AG04449 (cell line): Measurements from ENCODE around the gene STING1.
"Not testable (repeated sequence)": the region's sequence is repeated elsewhere in the genome, so short reads cannot be mapped to it uniquely, and the experiment has no call there.

Experiments used
- CTCF ChIA-PET: fragments of 350-600 bp; formaldehyde crosslinking; extraction: SDS; loops from one replicate; lab custom pipeline; 2021; ENCODE audit warnings: antibody characterized with exemption; lab: Yijun Ruan, JAX
- POLR2A ChIA-PET: fragments of 400-600, 350-600 bp; formaldehyde crosslinking; extraction: SDS; loops from one replicate; lab custom pipeline; 2020; ENCODE audit warnings: antibody characterized with exemption, inconsistent platforms; lab: Yijun Ruan, JAX
- DNase-seq: peaks from one replicate; pipeline ENCODE4 v3.0.0-alpha.2; 2010; ENCODE audit warnings: low read depth, low spot score
- H3K4me3 ChIP-seq: 2 replicates; pipeline ENCODE4 v1.5.1; 2011; ENCODE audit warnings: low read depth, mild to moderate bottlenecking, control low read depth, low read length
- TF ChIP-seq, protein P1 (sequence below): IDR thresholded peaks from one replicate; pipeline ENCODE4 v1.5.1; 2011; ENCODE audit warnings: mild to moderate bottlenecking, moderate library complexity, low read length, control low read depth, inconsistent platforms; ENCODE audit not compliant: insufficient read depth; ENCODE audit errors: missing control alignments

Gene STING1

GRCh38 chr5:139513852-139514485, 31.4 kb upstream of the STING1 start:
- ChIA-PET CTCF (interaction anchor here (0.6 to 14.1 kb wide), 25 partner anchors 9 to 176 kb away, joined by 3 to 730 read pairs (median 4); partner anchors contain the start of genes DNAJC18 and STING1), POLR2A (interaction anchor here (0.7 to 0.8 kb wide), 2 partner anchors 31 to 91 kb away, joined by 3 to 4 read pairs; partner anchors contain the start of gene STING1)
- no peak overlapping the region for H3K4me3 ChIP-seq
- TF ChIP-seq, protein P1, sequence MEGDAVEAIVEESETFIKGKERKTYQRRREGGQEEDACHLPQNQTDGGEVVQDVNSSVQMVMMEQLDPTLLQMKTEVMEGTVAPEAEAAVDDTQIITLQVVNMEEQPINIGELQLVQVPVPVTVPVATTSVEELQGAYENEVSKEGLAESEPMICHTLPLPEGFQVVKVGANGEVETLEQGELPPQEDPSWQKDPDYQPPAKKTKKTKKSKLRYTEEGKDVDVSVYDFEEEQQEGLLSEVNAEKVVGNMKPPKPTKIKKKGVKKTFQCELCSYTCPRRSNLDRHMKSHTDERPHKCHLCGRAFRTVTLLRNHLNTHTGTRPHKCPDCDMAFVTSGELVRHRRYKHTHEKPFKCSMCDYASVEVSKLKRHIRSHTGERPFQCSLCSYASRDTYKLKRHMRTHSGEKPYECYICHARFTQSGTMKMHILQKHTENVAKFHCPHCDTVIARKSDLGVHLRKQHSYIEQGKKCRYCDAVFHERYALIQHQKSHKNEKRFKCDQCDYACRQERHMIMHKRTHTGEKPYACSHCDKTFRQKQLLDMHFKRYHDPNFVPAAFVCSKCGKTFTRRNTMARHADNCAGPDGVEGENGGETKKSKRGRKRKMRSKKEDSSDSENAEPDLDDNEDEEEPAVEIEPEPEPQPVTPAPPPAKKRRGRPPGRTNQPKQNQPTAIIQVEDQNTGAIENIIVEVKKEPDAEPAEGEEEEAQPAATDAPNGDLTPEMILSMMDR: no peak
- DNase-seq: no peak

DNA sequence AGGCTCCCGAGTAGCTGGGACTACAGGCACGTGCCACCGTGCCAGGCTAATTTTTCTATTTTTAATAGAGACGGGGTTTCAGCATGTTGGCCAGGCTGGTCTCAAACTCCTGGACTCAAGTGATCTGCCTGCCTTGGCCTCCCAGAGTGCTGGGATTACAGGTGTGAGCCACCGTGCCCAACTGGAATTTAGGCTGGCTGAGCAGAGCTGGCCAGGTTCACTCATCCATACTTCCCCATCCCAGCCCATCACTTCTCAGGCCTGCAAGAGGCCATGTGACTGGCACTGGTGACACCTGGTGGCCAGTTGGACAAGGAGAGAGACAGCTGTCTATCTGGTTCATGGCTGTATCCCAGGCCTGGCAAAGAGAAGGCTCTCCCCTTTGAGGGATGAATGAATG, 30.9 kb upstream of the STING1 start:
- not testable (repeated sequence) for H3K4me3 ChIP-seq, DNase-seq
- POLR2A ChIA-PET: interaction anchor here (0.7 to 0.8 kb wide), 2 partner anchors 31 to 91 kb away, joined by 3 to 4 read pairs; partner anchors contain the start of gene STING1
- CTCF ChIA-PET: interaction anchor here (0.7 to 14.1 kb wide), 24 partner anchors 10 to 175 kb away, joined by 3 to 730 read pairs (median 4); partner anchors contain the start of genes DNAJC18 and STING1
- TF ChIP-seq, protein P1: peak; percentile 81

GRCh38 chr5:139512786-139513390, 30.3 kb upstream of the STING1 start:
- H3K4me3 ChIP-seq: no peak overlapping the region
- no peak for DNase-seq
- CTCF ChIA-PET: interaction anchor here (0.7 to 14.1 kb wide), 21 partner anchors 10 to 175 kb away, joined by 3 to 730 read pairs (median 5); partner anchors contain the start of genes DNAJC18 and STING1
- POLR2A ChIA-PET: interaction anchor here (0.8 kb wide), 1 partner anchor 90 kb away, joined by 4 read pairs; no protein-coding TSS in a partner anchor
- TF ChIP-seq, protein P1: no peak

- H3K4me3 ChIP-seq, DNase-seq: not testable (repeated sequence)
- ChIA-PET POLR2A (interaction anchor here (0.5 kb wide), 1 partner anchor 25 kb away, joined by 4 read pairs; no protein-coding TSS in a partner anchor), CTCF (interaction anchor here (4.5 to 14.5 kb wide), 2 partner anchors 10 to 82 kb away, joined by 21 to 186 read pairs; no protein-coding TSS in a partner anchor)
Measured at GRCh38 chr5:139504722-139505121, 22.2 kb upstream of the STING1 start.

GRCh38 chr5:139503879-139504278, 21.3 kb upstream of the STING1 start:
- POLR2A ChIA-PET, H3K4me3 ChIP-seq, DNase-seq: not testable (repeated sequence)
- CTCF ChIA-PET: interaction anchor here (1.0 to 14.5 kb wide), 3 partner anchors 10 to 81 kb away, joined by 3 to 186 read pairs (median 21); no protein-coding TSS in a partner anchor

DNA sequence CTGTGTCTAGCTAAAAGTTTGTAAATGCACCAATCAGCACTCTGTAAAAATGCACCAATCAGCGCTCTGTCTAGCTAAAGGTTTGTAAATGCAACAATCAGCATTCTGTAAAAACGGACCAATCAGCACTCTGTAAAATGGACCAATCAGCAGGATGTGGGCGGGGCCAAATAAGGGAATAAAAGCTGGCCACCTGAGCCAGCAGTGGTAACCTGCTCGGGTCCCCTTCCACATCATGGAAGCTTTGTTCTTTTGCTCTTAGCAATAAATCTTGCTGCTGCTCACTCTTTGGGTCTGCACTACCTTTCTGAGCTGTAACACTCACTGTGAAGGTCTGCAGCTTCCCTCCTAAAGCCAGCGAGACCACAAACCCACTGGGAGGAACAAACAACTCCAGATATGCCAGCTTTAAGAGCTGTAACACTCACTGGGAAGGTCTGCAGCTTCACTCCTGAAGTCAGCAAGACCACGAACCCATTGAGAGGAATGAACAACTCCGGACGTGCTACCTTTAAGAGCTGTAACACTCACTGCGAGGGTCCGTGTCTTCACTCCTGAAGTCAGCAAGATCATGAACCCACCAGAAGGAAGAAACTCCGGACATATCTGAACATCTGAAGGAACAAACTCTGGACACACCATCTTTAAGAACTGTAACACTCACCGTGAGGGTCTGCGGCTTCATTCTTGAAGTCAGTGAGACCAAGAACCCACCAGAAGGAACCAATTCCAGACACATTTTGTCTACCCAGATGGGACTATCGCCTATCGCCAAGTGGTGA, 20.7 kb upstream of the STING1 start:
- DNase-seq, POLR2A ChIA-PET, H3K4me3 ChIP-seq: not testable (repeated sequence)
- CTCF ChIA-PET: interaction anchor here (1.0 to 14.5 kb wide), 3 partner anchors 9 to 82 kb away, joined by 3 to 186 read pairs (median 3); no protein-coding TSS in a partner anchor

- DNase-seq: no peak
- no peak overlapping the region for H3K4me3 ChIP-seq
- ChIA-PET POLR2A (no interaction called here), CTCF (interaction anchor here (14.5 kb wide), 1 partner anchor 14 kb away, joined by 186 read pairs; no protein-coding TSS in a partner anchor)
- TF ChIP-seq, protein P1: no peak
Measured at GRCh38 chr5:139501381-139501780, 18.8 kb upstream of the STING1 start.
